GM12872 (cell line): ENCODE measurements around the gene TSGA10.

Source experiments
- TF ChIP-seq, protein P1 (sequence below): IDR thresholded peaks from 3 replicates; pipeline ENCODE4 v1.5.1; 2011; ENCODE audit warnings: low read depth, mild to moderate bottlenecking, low read length, moderate library complexity; ENCODE audit not compliant: insufficient read depth

Gene TSGA10

GRCh38 chr2:99166218-99166617, 11.5 kb upstream of the TSGA10 start:
- TF ChIP-seq, protein P1, sequence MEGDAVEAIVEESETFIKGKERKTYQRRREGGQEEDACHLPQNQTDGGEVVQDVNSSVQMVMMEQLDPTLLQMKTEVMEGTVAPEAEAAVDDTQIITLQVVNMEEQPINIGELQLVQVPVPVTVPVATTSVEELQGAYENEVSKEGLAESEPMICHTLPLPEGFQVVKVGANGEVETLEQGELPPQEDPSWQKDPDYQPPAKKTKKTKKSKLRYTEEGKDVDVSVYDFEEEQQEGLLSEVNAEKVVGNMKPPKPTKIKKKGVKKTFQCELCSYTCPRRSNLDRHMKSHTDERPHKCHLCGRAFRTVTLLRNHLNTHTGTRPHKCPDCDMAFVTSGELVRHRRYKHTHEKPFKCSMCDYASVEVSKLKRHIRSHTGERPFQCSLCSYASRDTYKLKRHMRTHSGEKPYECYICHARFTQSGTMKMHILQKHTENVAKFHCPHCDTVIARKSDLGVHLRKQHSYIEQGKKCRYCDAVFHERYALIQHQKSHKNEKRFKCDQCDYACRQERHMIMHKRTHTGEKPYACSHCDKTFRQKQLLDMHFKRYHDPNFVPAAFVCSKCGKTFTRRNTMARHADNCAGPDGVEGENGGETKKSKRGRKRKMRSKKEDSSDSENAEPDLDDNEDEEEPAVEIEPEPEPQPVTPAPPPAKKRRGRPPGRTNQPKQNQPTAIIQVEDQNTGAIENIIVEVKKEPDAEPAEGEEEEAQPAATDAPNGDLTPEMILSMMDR = no peak

- TF ChIP-seq, protein P1 = no peak
These were observed 4.9 kb upstream of the TSGA10 start for GRCh38 chr2:99159594-99159993.

DNA sequence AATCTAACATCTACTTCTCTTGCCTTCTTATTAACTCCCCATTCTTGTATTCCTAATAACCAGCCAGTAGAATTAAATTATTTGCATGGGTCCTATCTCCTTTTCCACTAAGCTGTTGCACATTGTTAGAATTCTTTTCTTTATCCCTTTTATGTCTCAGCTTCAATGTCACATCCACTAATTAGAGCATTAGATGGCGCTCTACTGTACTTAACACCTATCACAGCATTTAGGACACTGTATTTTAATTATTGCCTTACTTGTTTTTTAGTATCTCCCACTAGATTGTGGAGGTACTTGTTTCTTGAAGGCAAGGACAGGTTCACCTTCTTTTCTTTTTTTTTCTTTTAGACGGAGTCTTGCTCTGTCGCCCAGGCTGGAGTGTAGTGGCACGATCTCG, 3.9 kb upstream of the TSGA10 start:
- TF ChIP-seq, protein P1 = no peak

DNA sequence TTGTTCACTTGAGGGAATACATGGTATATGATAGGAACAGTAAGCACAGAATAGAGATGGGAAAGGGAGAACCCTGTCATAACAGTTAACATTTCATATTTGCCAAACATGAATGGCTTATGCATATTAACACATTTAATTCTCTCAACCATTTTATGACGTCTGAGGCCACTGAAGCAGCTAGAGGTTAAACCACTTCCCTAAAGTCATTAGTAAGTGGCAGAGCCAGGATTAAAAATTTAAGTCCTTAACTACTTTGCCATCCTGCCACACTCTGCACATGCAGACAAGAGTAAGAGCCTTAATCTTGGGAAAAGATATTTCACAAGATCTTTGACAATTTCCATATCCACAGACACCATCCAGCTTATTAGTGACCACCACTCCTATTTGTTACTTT, 2.1 kb upstream of the TSGA10 start:
- TF ChIP-seq, protein P1 = no peak

DNA sequence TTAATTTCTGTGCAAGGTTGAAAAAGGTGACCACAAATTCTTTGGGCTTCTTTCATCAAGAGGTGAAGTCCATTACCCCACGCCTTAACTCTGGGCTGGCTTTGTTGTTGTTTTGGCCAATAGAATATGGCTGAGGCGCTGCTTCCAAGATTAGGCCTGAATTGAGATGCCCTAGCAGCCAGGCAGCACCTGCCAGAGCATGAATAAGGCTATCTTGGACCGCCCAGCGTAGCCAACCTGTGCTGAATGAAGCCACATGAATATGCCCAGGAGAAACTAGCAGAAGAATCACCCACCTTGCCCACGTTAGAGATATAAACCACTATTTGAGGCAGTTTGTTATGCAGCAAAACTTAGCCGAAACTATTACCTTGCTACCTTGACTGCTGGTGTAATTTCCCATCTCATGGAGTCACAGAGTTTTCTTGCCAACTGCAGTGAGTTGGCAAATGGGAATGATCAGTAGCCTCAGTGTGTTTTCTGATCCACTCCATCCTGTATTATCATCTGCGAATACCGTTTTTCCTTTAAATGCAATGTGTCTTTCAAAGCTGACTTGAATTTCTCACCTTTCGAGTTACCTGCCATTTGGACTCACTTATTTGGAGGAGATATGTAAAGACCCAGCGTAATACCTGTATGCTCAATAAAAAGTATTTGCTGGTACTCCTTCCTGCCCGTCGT, 679 bp downstream of the TSGA10 start:
- TF ChIP-seq, protein P1 = no peak

- TF ChIP-seq, protein P1 = no peak
These were observed 2.4 kb downstream of the TSGA10 start for GRCh38 chr2:99152199-99152895.

GRCh38 chr2:99150706-99151105, 4.0 kb downstream of the TSGA10 start:
- TF ChIP-seq, protein P1 = no peak
